ENCODE data around the gene GLDC.

GLDC gene

GRCh38 chr9:6616951-6617602, 28.5 kb downstream of the GLDC start:
- no peak for DNase-seq

- no peak for DNase-seq
Measured at GRCh38 chr9:6614489-6614888, 31.0 kb downstream of the GLDC start.

GRCh38 chr9:6611865-6612264, 33.7 kb downstream of the GLDC start:
- DNase-seq = no peak

- DNase-seq = no peak
Measured at GRCh38 chr9:6610073-6610472, 35.5 kb downstream of the GLDC start.

GRCh38 chr9:6609497-6610016, 36.0 kb downstream of the GLDC start:
- no peak for DNase-seq

- DNase-seq = no peak
Measured at GRCh38 chr9:6605202-6605601, 40.3 kb downstream of the GLDC start.

- DNase-seq = no peak
Measured at GRCh38 chr9:6600426-6600825, 45.1 kb downstream of the GLDC start.

- DNase-seq = no peak
Measured at GRCh38 chr9:6600006-6600405, 45.5 kb downstream of the GLDC start.

GRCh38 chr9:6598249-6598725, 47.2 kb downstream of the GLDC start:
- peak; percentile 13 to 22 for DNase-seq

- no peak for DNase-seq
Measured at GRCh38 chr9:6592791-6593190, 52.7 kb downstream of the GLDC start.

GRCh38 chr9:6592231-6592630, 53.3 kb downstream of the GLDC start:
- DNase-seq = no peak

- no peak for DNase-seq
Measured at GRCh38 chr9:6590772-6591384, 54.7 kb downstream of the GLDC start.

- no peak for DNase-seq
Measured at GRCh38 chr9:6590334-6590733, 55.2 kb downstream of the GLDC start.

- DNase-seq = no peak
Measured at GRCh38 chr9:6584881-6585597, 60.5 kb downstream of the GLDC start.

- no peak for DNase-seq
Measured at GRCh38 chr9:6581253-6581652, 64.3 kb downstream of the GLDC start.

GRCh38 chr9:6579613-6580012, 65.9 kb downstream of the GLDC start:
- no peak for DNase-seq

- no peak for DNase-seq
Measured at GRCh38 chr9:6576987-6577386, 68.5 kb downstream of the GLDC start.

GRCh38 chr9:6575324-6576034, 70.0 kb downstream of the GLDC start:
- DNase-seq = no peak

- DNase-seq = peak in 1 of 2 donors; percentile 8
Measured at GRCh38 chr9:6567140-6567591, 78.4 kb downstream of the GLDC start.

- peak; percentile 37 to 44 for DNase-seq
Measured at GRCh38 chr9:6566409-6567139, 79.0 kb downstream of the GLDC start.

- no peak for DNase-seq
Measured at GRCh38 chr9:6565312-6565711, 80.2 kb downstream of the GLDC start.

GRCh38 chr9:6564868-6565267, 80.7 kb downstream of the GLDC start:
- no peak for DNase-seq
